ENCODE measurements around the gene TLR9.
"Not testable (repeated sequence)": the region's sequence is repeated elsewhere in the genome, so short reads cannot be mapped to it uniquely, and the experiment has no call there.

TLR9 gene

GRCh38 chr3:52195291-52195597, 30.2 kb downstream of the TLR9 start:
- no peak for DNase-seq (ENCODE audit: low read depth in 2 of 2)

DNA sequence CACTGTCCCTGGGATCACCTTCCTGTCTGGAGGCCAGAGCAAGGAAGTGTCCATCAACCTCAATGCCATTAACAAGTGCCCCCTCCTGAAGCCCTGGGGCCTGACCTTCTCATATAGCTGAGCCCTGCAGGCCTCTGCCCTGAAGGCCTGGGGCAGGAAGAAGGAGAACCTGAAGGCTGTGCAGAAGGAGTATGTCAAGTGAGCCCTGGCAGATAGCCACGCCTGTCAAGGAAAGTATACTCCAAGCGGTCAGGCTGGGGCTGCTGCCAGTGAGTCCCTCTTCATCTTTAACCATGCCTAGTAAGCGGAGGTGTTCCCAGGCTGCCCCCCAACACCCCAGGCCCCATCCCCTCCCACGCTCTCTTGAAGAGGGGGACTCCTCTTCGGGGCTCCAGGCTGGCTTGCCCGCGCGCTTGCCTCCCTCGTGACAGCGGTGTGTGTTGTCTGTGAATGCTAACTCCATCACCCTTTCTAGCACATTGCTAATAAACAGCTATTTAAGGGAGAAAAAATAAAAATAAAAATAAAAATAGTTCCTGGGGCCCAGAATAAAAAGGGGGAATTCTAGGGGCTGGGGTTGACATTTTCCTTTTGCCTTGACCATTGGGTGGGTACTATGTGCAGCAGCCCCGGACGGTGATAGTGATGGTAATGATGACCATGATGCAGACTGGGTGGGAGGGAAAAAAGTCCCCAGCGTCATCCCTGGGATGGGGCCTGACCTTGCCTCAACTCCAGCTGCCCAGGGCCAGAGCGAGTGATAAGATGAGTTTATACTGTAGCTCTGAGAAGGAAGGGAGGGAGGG, 30.8 kb downstream of the TLR9 start:
- no peak for DNase-seq (ENCODE audit: low read depth in 2 of 2)

- no peak for DNase-seq (ENCODE audit: low read depth in 2 of 2)
These were observed 32.4 kb downstream of the TLR9 start for GRCh38 chr3:52193065-52193464.

DNA sequence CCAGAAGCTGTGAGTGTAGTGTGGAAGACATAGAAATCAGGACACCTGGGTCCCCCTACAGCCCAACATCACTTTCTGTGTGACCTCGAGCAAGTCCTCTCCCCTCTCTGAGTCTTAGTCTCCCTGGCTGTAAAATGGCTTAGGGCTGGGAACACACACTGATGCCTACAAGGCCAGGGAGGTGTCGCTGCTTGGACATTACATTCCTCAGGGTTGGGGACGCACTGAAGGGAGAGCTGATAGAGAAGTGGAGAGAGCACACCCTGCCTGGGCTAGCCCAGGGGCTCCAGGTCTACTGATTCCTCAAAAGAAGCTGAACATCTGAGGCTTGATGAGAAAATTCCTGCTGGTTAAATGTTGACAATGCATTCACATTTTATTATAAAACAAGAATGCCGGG, 33.8 kb downstream of the TLR9 start:
- DNase-seq (ENCODE audit: low read depth in 2 of 2) = no peak

DNA sequence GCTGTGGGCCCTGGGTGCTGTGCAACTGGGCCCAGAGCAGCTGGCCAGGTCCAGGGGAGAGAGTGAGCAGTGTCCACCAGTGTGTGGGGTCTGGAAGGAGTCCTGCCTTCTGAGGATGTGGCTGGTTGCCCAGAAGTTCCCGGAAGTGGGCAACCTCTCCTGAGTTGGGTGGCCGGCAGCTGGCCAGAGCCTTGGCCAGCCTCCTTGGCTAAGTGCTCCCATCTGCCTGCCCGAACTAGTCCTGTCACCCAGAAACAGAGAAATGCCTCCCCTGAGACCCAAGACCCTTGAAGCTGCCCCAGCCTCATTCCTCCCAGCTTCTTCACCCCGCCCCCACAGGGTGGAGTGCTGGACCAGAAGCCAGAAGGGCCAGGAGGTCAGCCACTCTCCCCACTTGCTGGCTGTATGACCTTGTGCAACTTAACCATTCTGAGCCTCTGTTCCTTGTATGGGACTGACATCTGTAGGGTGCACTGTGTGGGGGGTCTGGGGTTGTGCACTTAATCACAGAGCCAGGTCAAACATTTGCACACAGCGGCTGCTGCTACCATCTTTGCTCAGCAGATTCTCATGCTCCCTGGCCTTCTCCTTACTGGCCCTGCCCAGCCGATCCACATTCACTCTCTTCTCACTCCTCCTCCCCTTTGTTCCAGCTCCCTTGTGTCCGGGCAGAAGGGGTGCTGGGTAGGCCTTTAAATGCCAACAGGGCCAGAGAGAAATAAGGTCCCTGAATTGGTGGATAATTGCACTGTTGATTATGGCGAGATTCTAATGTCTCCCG, 35.0 kb downstream of the TLR9 start:
- no peak for DNase-seq (ENCODE audit: low read depth in 2 of 2)

DNA sequence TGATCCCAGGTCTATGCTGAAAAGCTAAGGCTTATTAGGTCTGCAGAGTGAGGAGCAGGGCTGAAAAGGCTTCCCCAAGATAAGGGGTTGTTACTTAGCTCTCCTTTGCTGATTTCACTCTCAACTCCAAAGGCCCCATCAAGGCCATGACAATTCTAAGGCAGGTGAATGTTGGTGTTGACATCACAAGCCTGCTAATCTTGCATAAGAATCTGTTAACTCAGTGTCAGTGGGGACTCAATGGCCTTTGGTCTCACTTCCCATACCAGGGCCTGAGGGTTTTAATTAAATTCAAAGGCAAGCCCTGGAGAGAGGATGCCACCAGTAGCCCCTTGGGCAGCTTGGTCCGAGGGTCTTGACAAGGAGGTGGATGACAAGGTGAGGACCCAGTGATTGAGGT, 36.9 kb downstream of the TLR9 start:
- no peak for DNase-seq (ENCODE audit: low read depth in 2 of 2)

DNA sequence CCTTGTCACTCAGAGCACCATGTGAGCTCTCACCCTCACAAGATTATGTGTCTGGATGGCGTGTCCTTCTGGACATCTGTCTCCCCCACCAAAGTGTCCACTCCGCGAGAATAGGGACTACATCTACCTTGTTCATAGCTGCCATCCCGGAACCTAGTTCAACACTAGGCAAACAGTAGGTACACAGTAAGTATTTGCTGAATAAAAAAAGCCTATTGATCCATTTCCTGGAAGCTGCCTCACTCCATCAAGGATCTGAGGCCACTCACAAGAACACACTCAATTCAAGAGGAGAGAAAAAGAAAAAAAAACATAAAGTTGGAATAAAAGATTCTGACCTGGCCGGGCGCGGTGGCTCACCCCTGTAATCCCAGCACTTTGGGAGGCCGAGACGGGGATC, 38.7 kb downstream of the TLR9 start:
- no peak for DNase-seq (ENCODE audit: low read depth in 2 of 2)

- DNase-seq (ENCODE audit: low read depth in 2 of 2) = no peak
These were observed 39.6 kb downstream of the TLR9 start for GRCh38 chr3:52185837-52186236.

GRCh38 chr3:52185311-52185710, 40.1 kb downstream of the TLR9 start:
- DNase-seq (ENCODE audit: low read depth in 2 of 2) = no peak

GRCh38 chr3:52184690-52185089, 40.8 kb downstream of the TLR9 start:
- DNase-seq (ENCODE audit: low read depth in 2 of 2) = no peak

GRCh38 chr3:52183786-52184445, 41.5 kb downstream of the TLR9 start:
- DNase-seq (ENCODE audit: low read depth in 2 of 2) = no peak

- no peak for DNase-seq (ENCODE audit: low read depth in 2 of 2)
These were observed 42.8 kb downstream of the TLR9 start for GRCh38 chr3:52182691-52183090.

DNA sequence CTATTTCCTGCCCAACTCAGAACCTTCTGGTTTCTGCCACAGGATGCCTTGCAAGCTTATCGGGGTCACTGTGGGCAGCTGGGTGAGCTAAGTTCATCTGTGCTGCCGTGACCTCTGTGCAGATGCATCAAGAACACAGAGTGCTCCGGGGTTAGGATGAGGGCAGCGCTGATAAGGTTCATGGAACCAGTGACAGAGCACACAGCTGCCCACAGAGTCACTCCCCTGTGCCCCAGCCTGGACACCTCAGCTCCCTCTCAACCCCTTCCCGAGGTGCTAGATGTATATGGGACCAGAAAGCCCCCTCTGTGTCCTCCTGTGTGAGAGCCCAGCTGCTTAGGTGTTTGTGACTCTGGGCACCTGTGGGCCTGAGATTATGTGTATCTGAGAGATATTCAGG, 43.2 kb downstream of the TLR9 start:
- DNase-seq (ENCODE audit: low read depth in 2 of 2) = no peak

DNA sequence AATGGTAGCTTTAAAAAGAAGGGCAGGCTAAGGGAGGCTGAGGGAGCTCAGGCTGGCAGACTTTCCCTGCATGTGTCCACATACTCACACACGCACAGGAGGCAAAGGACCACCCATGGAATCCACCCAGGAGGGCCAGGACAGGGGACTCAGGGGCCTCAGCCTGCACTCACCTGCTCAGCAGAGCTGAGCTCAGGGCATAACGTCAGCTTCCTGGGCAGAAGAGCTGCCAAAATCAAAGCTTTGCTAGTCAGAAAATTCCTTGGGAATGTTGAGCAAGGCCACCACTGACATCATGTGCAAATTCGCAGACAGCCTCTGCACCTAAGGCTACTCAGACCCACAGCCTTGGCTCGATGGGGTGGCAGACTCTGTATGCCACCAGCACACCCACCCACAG, 43.9 kb downstream of the TLR9 start:
- no peak for DNase-seq (ENCODE audit: low read depth in 2 of 2)

DNA sequence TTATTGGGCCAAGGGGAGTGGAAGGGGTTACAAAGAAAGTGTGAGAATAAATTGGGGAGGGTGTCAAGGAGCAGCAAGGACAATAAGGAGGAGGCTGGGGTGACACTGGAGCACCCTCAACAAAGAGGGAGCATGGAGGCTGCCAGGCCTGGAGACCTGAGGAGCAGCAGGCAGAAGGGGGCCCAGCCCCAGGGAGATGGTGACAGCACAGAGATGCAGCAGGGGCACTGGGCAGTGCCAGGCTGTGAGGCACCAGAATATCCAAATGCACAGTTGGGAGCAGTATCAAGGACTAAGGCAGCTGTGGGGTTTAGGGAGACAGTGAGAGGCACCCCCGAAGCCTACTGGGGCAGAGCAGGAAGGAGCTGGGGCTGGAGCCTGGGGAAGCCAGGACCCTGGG, 46.9 kb downstream of the TLR9 start:
- DNase-seq (ENCODE audit: low read depth in 2 of 2) = no peak

- not testable (repeated sequence) for DNase-seq (ENCODE audit: low read depth in 2 of 2)
These were observed 47.3 kb downstream of the TLR9 start for GRCh38 chr3:52178126-52178525.

DNA sequence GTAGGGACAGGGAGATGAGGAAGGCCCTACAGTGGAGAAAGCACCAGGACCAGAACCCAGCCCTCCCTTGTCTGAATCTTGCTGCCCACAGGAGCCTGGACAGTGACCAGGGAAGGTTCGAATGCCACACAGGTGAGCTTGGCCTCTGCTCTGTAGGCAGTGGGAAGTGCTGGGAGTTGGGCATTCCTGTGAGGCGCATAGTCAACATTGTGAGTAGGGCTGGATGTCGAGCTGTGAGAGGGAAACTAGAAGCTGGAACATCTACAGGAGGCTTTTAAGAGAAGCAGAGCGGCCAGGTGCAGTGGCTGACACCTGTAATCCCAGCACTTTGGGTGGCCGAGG, 47.8 kb downstream of the TLR9 start:
- no peak for DNase-seq (ENCODE audit: low read depth in 2 of 2)

DNA sequence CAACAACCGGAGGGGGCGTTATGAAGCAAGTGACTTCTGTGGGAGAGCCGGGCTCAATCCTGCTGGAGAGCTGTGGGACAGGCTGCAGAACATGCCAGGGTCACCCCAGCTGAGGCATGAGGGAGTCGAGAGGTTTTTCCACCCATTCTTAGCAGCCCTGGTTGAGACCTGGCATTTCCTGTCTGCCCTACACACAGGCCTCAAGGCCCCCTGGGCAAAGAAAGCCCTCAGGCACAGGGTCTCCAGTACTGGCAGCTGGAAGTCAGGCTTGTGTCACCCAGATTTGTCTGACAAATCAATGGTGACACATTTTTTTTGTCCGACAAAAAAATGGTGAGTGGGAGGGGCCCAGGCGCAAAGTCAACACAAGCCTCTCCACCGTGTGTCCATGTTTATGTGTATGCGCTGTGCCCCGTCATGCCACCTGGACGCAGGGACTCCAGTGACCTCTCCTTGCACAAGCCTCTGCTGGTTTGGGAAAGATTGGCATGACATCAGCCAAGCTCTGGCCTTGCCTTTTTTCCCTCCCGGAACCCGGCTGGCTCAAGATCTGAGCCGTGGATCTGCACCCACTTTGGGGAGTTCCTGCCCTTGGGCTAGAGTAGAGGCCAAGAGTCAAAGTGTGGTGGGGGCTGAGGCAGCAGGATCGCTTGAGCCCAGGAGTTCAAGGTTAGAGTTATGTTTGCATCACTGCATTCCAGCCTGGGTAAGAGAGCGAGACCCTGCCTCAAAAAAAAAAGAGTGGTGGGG, 48.3 kb downstream of the TLR9 start:
- DNase-seq (ENCODE audit: low read depth in 2 of 2) = no peak

- DNase-seq (ENCODE audit: low read depth in 2 of 2) = no peak
These were observed 49.2 kb downstream of the TLR9 start for GRCh38 chr3:52176180-52176752.

DNA sequence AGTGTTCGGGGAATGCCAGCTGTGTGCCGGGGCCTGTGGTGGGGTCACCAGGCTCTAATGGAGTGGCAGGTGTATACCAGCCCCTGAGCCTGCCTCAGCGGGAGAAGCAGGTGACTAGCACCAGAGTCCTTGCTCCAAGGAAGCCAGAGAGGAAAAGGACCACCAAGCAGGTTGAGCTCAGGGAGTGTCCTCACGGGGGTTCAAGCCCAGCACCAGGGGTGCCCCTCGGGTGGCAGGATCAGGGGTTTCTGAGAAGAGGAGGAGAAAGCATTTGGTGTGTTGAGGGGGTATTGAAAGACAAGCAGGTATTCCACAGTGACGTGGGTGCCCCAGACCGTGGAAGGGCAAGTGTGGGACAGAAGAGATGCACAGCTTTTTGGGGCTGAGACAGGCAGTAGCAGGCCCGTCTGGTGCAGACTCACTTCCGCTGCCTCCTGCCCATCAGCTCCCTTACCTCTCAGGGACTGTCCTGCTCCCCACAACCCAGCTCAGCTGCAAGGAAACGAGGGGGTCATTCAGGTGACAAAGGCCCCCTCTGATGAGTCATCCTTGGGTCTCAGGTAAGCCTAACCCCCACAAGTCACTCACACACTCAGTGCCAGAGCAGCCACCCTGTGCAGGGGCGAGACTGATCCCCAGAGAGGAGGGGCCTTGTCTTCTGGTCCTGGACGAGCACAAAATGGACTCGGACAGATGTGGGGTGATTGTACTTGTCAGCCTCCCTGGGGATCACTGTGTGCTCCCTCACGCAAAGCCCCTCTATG, 49.8 kb downstream of the TLR9 start:
- no peak for DNase-seq (ENCODE audit: low read depth in 2 of 2)

GRCh38 chr3:52174896-52175295, 50.5 kb downstream of the TLR9 start:
- DNase-seq (ENCODE audit: low read depth in 2 of 2) = no peak

Measured in stimulated activated CD4-positive, alpha-beta T cell treated with anti-CD3 and anti-CD28 coated beads, Interleukin-4, amount 100 ng/mL, for 48 hours (primary cell).